Skin of body (tissue), 2 donors: ENCODE data around the gene FYTTD1. TPM values are rescaled to one million over a fixed set of nuclear protein-coding genes. Genes with fewer than 3 reads are reported as not detected.

Experiments
- DNase-seq: peaks from one replicate; lab custom pipeline; 2025; lab: John Stamatoyannopoulos, UW
- total RNA-seq: library from RNA; depleted of rRNA; stranded (reverse); fragments of >200 nt; gene quantifications from one replicate; pipeline ENCODE4 v1.2.3, GENCODE V29; 2014

FYTTD1 gene
- total RNA-seq, 1 donor from 2014 or later: 38.1 TPM

- peak; percentile 54 for DNase-seq
Measured at GRCh38 chr3:197791892-197792647, 42.4 kb downstream of the FYTTD1 start.

DNA sequence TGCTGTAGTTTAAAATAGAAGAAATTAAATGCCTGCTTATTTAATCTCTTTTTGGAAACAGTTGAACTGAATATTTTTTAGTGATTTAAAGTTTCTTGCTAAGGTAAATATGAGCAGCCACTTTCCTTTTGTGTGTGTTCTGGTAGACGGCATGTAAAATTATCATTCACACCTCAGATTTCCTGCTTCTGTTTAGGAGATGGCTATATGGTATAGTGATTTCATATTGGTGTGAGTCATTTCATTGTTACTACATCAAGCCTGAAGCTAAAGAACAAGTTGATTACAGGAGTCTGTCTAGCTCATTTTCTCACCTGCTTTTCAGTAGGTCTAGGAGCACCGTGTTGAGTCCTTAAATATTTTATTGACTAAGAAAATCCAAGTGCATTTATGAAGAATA lies 43.6 kb downstream of the FYTTD1 start:
- DNase-seq: no peak

DNA sequence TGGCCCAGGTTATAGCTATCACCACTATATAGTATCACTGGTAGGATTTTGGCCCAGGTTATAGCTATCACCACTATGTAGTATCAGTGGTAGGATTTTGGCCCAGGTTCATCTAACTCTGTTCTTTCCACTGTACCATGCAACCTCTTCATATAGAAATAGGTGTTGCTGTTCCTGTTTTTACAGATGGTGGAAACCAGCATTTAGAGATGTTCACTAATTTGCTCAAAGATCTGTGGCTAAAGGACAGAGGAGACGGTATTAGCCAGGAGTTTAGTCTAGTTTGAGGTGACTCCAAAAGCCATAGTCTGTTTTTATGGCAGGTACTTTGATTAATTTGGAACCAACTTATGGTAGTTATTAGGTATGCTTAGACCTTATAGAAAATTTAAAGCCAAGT lies 44.4 kb downstream of the FYTTD1 start:
- DNase-seq: no peak

- no peak for DNase-seq
Measured at GRCh38 chr3:197795200-197795599, 45.5 kb downstream of the FYTTD1 start.

GRCh38 chr3:197796087-197796486 lies 46.4 kb downstream of the FYTTD1 start:
- DNase-seq: no peak

DNA sequence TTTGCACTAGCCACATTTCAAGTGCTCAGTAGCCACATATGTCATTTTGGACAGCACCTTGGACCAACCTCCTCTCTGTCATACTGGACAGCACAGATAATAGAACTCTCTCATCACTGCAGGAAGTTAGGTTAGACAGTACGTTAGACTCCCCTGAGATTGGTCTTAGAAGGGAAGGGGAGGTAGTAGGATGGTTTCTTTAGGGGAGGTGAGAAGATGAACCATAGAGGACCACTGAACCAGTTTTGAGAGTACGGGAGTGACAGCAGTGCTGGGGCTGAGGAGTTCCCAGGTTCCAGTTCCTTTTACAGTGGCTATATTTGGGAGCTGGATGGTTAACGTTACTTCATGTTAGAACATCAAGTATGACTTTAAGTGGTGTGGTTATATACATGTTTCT lies 49.2 kb downstream of the FYTTD1 start:
- DNase-seq: no peak

- DNase-seq: no peak
Measured at GRCh38 chr3:197800379-197800778, 50.7 kb downstream of the FYTTD1 start.

DNA sequence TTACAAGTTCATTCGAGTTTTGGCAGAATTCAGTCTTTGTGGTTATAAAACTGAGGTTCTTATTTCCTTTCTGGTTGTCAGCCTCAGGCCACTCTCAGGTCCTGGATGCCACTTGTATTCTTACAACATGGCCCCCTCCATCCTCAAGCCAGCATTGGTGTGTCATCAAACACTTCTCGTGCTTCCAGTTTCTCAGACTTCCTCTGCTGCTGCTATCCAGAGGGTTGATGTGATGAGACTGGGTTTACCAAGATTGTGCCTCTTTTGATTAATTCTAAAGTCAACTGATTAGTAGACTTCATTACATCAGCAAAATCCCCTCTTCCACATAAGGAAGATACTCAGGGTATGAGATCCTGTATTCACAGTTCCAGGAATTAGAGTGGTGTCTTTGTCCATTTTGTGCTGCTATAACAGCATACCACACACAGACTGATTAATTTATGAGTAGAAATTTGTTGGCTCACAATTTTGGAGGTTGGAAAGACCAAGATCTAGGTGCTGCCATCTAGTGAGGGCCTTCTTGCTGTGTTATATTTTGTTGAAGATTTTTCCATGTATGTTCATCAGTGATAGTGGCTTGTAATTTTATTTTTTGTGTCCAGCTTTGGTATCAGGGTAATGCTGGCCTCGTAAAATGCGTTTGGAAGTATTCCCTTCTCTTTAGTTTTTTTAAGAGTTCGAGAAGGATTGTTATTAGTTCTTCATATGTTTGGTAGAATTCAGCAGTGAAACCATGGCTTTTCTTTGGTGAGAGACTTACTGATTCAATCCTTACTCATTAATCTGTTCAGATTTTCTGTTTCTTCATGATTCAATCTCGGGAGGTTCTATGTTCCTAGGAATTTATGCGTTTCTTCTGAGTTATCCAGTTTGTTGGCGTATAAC lies 52.5 kb downstream of the FYTTD1 start:
- no peak for DNase-seq

- no peak for DNase-seq
Measured at GRCh38 chr3:197802779-197803459, 53.2 kb downstream of the FYTTD1 start.

DNA sequence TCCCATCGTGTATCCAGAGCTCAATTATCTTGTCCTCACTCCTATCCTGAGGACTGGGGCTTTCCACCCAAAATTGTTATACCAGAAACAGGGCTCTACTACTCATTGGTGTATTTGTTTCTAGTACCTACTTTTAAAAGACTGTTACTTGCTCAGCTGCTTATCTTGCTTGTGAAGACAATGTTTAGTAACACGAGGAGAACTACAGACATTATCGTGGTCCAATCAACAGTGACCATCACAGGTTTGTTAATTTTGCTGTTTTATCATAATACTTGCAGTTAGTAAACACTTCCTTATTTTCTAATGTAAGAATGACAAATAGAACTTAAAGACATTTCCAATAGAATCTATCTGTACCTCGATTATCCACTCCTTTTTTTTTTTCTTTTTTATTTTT lies 54.8 kb downstream of the FYTTD1 start:
- no peak for DNase-seq

- peak; percentile 11 for DNase-seq
Measured at GRCh38 chr3:197807969-197808587, 58.4 kb downstream of the FYTTD1 start.

DNA sequence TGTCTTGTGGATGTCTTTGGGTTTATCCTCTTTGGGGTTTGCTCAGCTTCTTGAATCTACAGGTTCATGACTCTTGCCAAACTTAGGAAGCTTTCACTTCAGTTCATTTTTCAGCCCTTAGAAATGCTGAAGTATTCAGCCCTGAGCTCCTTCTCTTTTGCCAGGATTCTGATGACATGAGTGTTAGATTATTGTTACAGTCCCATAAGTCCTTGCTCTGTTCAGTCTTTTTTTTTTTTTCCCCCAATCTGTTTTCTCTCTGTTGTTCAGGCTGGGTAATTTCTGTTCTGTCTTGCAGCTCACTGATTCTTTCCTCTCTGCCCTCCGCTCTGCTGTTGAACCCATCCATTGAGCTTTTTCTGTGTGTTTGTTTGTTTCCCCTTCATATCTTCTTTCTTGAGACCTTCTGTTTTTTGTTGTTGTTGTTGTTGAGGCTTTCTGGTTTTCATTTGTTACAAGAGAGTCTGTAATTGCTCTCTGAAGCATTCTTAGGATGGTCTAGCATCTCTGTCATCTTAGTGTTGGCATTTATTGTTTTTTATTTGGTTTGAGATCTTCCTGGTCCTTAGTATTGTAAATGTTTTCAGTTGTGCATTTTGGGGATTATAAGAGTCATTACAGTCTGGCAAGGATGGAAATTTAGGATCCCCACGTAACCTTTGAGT lies 59.8 kb downstream of the FYTTD1 start:
- DNase-seq: peak; percentile 69

GRCh38 chr3:197810901-197811300 lies 61.2 kb downstream of the FYTTD1 start:
- no peak for DNase-seq

DNA sequence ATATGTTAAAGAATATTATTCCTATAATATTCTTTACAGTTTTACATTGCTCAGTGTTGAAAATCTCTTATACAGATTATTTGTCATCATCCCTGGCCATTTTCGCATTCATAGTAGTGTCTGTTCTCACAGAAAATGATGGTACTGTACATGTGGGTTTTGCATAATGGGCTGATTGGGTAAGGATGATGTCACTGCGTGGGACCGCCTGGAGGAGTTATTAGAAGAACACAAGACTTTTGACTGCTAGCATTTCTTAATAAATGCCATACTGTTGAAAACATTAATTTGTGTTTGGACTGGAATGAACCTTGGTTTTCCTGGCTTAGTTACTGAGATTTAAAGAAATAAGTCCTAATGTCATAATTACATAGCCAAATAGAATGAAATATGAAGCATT lies 61.7 kb downstream of the FYTTD1 start:
- DNase-seq: peak; percentile 54

GRCh38 chr3:197814372-197814771 lies 64.7 kb downstream of the FYTTD1 start:
- DNase-seq: no peak

GRCh38 chr3:197820550-197821335 lies 71.1 kb downstream of the FYTTD1 start:
- no peak for DNase-seq

DNA sequence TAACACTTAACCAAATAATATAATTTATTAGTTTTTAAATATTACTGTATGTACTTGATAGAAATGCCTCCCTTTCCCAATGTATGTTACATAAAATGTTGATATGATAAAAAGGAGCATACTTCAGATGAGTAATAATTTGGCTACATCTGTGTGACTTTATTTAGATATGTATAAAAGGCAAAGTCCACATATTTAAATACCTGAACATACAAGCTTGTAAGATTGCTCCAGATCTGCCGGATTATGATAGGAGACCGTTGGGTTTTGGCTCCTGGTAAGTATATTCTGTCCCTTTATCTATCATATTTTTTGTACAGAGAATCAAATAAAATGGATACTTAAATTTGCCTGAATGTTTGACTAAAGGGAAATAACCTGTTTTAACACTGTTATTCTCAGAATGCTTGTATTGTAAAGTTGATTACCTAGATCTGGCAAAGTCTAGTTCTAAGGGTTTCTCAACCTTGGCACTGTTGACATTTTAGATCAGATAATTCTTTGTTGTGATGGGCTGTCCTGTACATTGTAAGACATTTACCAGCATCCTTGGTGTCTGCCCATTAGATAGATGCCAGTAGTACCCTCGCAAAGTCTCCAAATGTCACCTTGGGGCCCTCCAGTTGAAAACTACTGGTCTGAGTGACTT lies 79.8 kb downstream of the FYTTD1 start:
- no peak for DNase-seq

DNA sequence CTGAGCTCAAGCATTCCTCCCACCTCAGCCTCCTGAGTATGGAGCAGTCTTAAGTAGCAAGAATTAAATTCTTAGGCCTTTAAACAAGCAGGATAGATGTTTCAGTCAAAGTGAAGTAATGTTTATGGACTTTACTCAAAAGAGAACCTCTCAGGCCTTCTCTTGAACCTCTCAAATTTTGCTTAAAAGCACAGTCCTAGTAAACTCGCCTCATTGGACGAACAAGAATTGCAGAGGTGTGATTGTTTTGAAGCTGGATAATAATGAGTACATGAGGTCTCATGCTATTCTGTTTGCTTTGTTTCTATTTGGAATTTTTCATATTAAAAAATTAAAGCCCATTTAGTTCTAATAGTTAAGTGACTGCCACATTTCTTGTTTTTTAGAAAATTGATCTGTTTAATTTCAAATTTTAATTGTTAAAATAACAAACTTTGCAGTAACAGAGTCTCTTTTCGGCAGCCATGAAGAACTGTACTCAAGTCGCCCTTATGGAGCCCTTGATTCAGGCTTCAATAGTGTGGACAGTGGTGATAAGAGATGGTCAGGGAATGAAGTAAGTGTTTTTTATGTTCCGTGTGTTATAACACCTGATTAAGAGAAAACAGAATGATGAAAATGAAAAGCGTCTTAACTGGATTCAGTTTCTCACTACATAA lies 80.8 kb downstream of the FYTTD1 start:
- no peak for DNase-seq

- no peak for DNase-seq
Measured at GRCh38 chr3:197830967-197831313, 81.3 kb downstream of the FYTTD1 start.
